Measurements from ENCODE around the gene MRPL54.

MRPL54 gene

GRCh38 chr19:3785938-3786824, 23.7 kb downstream of the MRPL54 start, which contains the start of gene MATK:
Gene MATK (minus strand): TSS chr19:3786381. CDS start chr19:3785135, 1,246 bp downstream.
- peak; percentile 42 to 51 for ATAC-seq

GRCh38 chr19:3788996-3789778, 26.7 kb downstream of the MRPL54 start:
- no peak for ATAC-seq

- ATAC-seq: no peak
These were observed 27.8 kb downstream of the MRPL54 start for GRCh38 chr19:3790209-3790734.

GRCh38 chr19:3790941-3791340, 28.5 kb downstream of the MRPL54 start:
- ATAC-seq: no peak

GRCh38 chr19:3792114-3792513, 29.6 kb downstream of the MRPL54 start:
- no peak for ATAC-seq

GRCh38 chr19:3793799-3794198, 31.3 kb downstream of the MRPL54 start:
- ATAC-seq: no peak

- ATAC-seq: no peak
These were observed 33.9 kb downstream of the MRPL54 start for GRCh38 chr19:3796358-3796757.

- peak in 1 of 2 donors; percentile 53 for ATAC-seq
These were observed 35.7 kb downstream of the MRPL54 start for GRCh38 chr19:3798137-3798536.

GRCh38 chr19:3800996-3801395, 38.5 kb downstream of the MRPL54 start:
- no peak for ATAC-seq

- peak; percentile 58 to 66 for ATAC-seq
These were observed 39.1 kb downstream of the MRPL54 start for GRCh38 chr19:3801412-3802096.

- ATAC-seq: no peak
These were observed 40.8 kb downstream of the MRPL54 start for GRCh38 chr19:3803114-3803888.

- ATAC-seq: no peak
These were observed 41.5 kb downstream of the MRPL54 start for GRCh38 chr19:3803986-3804385.

GRCh38 chr19:3804429-3804828, 41.9 kb downstream of the MRPL54 start:
- ATAC-seq: no peak

- no peak for ATAC-seq
These were observed 43.4 kb downstream of the MRPL54 start for GRCh38 chr19:3805859-3806258.

GRCh38 chr19:3807131-3807480, 44.6 kb downstream of the MRPL54 start:
- no peak for ATAC-seq

GRCh38 chr19:3807574-3808354, 45.3 kb downstream of the MRPL54 start:
- no peak for ATAC-seq

- ATAC-seq: no peak
These were observed 46.1 kb downstream of the MRPL54 start for GRCh38 chr19:3808420-3809143.

- ATAC-seq: no peak
These were observed 47.6 kb downstream of the MRPL54 start for GRCh38 chr19:3809881-3810707.

- no peak for ATAC-seq
These were observed 48.4 kb downstream of the MRPL54 start for GRCh38 chr19:3810708-3811355.

Data from activated CD4-positive, CD25-positive, alpha-beta regulatory T cell treated with anti-CD3 and anti-CD28 coated beads, Interleukin-2, amount 50 U/mL, for 24 hours (primary cell).